ENCODE data around the gene OBSL1.

OBSL1 gene

DNA sequence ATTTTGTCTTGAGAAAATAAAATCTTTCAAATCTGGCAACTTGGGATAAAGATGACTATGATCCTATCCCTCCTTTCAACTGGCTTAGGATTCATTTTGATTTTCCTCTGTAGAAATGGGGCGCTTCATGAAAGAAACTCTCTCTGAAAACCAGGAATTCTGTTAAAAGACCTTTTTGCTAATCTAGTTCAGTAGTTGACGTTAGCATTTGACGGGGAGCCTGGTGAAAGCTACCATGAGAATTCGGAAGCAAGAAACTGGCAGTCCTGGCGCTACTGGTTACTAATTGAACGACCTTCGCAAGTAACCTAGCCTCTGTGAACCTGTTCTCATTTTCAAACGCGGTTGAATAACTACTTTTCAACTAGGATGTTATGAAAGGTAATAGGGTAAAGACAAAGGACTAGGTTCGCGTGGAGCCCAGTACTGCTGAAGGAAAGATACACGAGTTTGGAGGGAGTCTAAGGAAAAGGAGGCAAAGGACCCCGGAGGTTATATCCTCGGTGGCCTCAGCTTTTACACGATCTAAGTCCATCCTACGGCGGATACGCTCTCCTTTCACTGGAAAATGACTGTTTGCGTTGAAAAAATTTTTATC, 25.7 kb upstream of the OBSL1 start:
- no peak for DNase-seq (ENCODE audit: low read depth in 3 of 3)

DNA sequence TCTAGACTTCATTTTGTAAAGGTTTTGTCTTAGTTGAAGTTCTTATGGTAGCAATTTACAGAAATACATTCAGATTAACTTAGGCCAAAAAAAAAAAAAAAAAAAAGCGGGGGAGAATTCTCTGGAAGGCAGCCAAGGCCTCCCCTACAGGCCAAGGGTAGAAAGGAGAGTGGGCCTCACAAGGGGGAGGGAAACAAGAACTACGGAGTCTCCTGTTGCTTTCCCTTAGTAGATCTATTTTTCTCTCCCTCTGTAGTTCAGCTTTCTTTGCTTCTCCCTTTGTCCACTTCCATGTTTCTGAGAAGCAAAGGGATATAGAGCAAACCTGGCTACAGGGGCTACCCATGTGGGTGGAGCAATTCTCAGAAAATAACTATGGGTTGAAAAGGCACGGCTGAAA, 23.9 kb upstream of the OBSL1 start:
- DNase-seq (ENCODE audit: low read depth in 3 of 3) = no peak

DNA sequence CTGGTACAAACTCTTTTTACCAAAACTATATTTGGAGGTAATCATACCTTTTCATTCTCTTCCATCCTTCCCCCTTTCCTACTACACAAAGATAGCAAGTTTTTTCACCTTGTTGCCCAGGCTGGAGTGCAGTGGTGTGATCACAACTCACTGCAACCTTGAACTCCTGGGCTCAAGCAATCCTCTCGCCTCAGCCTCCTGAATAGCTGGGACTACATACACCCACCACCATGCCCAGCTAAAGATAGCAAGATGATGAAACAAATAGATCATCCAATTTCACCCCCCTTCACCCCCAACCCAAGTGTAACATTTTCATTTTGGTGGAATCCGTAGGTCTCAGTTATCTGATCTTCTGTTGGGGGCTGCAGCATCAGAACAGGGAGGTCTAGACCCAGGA, 21.8 kb upstream of the OBSL1 start:
- DNase-seq (ENCODE audit: low read depth in 3 of 3) = no peak

DNA sequence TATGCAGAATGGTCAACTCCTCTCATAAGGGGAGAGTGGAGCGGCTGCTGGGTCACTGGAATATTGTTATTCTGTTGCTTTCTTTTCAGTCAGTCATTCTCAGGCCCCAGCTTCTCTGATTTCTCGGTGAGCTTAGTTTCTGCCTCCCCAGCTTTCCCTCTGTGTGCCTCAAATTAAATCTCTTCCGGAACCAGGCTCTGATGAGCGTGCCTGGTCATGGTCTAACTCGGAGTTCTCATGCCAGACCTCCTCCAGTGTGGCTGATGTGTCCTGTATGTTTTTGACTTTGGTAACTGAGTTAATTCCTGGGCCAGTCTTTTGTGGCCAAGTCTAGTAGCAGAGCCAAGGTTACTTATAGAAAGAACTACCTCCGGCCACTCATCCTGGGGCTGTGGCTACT, 21.4 kb upstream of the OBSL1 start:
- DNase-seq (ENCODE audit: low read depth in 3 of 3) = no peak

DNA sequence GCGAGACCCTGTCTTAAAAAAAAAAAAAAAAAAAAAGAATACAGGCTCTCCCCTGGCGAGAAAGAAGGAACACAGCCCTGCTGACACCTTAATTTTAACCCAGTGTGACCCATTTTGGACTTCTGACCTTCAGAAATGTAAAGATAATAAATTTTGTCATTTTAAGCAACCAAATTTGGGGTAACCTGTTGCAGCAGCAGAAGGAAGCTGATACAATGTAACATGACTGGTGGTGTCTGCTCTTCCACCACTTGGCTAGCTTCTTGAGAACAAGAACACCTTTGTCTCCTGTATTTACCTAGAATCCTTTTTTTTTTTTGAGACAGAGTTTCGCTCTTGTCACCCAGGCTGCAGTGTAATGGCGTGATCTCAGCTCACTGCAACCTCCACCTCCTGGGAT, 19.8 kb upstream of the OBSL1 start:
- no peak for DNase-seq (ENCODE audit: low read depth in 3 of 3)

DNA sequence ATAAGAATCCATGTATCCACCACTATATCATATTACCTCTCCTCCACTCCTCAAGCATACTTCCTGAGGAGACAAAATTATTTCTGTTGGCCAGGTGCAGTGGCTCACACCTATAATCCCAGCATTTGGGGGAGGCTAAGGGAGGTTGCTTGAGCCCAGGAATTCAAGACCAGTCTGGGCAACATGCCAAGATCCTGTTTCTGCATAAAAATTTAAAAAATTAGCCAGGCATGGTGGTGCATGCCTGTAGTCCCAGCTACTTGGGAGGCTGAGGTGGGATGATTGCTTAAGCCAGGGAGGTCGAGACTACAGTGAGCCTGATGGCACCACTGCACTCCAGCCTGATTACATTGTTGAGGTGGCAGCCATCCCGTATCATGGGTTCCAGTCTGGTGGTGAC, 10.0 kb upstream of the OBSL1 start:
- DNase-seq (ENCODE audit: low read depth in 3 of 3) = no peak

DNA sequence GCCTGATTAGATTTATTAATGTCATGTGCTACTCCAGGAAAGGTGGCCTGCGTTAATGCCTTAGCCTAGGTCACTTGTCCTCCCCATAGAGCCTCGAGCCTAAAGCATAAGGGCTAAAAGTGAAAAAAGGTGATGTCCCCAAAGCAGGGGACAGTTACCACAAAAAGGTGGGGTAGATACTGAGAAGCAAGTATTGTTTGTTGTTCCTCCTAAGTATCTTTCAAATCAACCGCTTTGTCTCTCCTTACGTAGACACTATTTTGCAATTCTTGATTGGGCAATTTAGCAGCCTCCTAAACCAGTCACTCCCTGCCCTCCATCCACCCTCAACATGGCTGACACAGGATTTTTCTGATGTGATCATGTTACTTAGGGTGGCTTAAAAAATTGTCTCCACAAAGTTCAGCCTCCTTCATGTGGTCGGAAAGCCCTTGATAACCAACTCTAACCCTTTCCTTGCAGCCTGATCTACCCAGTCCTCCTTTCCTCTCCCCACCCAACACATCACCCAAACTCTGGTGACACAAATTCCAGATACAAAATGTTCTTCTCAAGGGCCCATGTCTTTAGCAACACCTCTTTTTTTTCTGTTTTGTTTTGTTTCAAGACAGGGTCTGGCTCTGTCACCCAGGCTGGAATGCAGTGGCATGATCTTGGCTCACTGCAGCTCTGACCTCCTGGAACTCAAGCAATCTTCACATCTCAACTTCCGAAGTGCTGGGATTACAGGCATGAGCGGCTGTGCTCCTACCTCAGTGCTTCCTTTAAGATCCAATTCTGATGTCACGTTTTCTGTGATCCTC, 7.7 kb upstream of the OBSL1 start:
- DNase-seq (ENCODE audit: low read depth in 3 of 3) = no peak

DNA sequence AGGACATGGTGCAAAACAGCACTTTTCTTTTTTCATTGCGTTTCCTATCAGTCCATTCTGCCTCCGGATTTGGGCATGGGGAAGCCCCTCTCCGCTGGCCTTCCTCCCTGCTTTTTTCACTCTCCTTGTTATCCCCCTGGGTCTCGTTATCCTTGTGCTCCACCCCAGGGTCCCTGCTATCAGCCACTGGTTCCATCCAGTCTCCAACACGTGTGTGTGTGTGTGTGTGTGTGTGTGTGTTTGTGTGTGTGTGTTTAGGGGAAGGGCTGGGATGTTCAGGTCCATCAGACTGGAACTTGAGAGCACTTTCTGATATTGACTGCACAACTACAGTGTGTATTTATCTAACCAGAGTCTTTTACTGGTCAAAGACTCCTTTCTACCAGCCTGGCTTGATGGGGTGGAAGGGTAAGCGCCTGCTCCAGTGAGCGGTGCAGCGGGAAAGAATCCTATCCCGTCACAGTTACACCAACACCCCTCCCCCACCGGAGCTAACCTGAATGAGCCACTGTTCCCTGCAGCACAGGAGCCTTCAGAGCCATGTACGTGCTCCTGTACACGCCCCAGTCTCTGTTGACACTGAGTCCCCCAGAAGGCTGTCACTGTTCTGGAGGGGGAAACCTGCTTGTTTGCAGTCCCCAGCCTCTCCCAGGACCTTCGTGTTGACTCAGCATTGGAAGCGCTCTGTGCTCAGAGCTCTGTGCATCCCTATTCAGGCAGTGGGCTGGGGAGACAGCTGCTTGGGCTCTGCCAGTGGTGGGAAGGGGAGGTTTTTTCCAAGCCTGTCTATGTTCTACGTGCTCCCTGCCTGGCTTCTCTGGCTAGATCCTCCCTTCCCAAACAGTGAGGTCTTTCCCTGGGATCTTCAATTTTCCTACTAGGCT, 5.4 kb upstream of the OBSL1 start:
- no peak for DNase-seq (ENCODE audit: low read depth in 3 of 3)

DNA sequence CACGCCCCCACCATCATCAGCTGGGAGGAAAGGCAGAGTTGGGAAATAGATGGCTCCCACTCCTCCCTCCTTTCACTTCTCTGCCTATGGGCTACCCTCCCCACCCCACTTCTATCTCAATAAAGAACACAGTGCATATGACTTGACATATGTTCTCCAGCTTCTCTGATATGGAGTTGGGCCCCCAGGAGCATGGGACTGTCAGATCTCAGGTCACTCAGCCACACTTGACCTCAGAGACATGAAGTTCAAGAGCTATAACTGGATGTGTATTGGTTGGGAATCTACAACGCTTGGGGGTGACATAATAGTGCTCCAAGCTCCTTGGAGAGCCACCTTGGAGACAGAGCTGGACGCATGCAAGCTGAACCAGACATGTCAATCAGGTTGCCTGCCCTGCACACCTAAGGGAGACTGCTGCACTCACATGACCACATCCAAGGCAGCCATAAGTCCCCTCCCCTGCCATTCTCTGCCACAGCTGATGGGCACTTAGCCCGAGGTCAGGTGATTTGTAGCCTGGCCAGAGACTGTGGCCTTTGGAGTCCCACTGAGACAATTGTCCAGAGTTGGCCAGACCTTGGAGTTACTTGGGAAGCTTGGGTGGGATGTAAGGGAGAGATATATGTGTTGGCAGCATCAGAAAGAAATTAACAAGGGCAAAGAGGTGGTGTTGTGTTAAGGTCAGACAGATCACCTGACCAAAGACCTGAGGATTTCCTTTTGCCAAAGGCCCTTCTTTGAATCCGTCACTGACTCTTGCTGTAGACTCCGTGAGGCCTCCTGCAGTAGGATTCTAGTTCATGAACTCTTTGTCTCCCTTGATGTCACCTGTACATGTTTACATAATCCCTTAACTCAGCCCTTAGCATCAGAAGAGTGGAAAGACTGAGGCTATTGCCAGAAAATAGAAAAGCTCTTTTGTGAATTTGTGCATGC, 4.5 kb upstream of the OBSL1 start:
- no peak for DNase-seq (ENCODE audit: low read depth in 3 of 3)

DNA sequence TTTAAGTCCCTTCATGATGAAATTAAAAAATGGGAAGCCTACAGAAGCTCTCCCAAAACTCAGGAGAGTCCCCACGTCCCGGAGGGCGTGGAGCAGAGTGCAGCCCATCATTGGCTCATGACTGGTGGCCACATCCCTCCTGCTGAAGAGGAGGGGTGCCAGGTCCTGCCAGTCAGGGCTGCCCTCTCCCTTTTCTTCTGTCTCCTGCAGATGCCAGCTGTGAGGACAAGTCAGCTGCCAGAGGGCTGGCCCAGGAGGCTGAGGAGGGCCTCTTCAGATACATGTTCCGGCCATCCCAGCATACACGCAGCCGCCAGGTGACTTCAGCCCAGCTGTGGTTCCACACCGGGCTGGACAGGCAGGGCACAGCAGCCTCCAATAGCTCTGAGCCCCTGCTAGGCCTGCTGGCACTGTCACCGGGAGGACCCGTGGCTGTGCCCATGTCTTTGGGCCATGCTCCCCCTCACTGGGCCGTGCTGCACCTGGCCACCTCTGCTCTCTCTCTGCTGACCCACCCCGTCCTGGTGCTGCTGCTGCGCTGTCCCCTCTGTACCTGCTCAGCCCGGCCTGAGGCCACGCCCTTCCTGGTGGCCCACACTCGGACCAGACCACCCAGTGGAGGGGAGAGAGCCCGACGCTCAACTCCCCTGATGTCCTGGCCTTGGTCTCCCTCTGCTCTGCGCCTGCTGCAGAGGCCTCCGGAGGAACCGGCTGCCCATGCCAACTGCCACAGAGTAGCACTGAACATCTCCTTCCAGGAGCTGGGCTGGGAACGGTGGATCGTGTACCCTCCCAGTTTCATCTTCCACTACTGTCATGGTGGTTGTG, 3.4 kb upstream of the OBSL1 start:
- DNase-seq (ENCODE audit: low read depth in 3 of 3) = no peak

DNA sequence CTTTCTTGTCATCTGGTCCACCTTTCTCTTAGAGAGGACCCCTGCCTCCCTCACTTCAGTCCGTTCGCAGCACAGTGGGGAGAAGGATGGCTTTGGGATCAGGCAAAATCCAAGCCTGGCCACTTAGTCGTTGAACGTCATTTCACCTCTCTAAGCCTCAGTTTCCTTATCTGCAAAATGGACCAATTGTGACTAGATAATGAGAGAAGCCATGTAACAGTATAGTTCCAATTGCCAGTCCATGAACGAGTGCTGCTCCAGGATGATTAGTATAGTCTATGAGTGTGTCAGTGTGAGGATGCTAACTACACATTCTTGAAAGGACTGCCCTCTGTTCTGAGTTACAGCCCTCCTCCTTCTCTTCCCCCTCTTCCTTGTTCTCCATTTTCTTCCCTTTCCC, 1.8 kb upstream of the OBSL1 start:
- no peak for DNase-seq (ENCODE audit: low read depth in 3 of 3)

DNA sequence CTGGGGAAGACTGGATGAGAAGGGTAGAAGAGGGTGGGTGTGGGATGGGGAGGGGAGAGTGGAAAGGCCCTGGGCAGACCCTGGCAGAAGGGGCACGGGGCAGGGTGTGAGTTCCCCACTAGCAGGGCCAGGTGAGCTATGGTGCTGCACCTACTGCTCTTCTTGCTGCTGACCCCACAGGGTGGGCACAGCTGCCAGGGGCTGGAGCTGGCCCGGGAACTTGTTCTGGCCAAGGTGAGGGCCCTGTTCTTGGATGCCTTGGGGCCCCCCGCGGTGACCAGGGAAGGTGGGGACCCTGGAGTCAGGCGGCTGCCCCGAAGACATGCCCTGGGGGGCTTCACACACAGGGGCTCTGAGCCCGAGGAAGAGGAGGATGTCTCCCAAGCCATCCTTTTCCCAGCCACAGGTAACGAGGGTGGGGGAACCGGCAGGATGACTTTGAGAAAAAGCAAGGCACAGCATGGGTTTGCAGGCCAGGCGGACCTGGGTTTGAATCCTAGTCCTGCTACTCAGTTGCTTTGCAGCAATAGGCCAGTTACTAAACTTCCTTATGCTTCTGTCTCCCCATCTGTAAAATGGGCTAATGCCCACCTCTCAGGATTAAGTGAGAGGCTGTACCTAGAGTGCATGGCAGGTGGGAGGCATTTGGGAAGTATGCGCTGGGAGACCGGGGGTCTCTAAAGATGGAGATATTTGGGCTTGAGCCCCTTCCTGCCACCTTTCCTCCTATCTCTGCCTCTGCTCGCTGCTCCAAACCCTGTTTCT, 1.1 kb upstream of the OBSL1 start, which contains the start of gene INHA:
Gene INHA (plus strand): TSS at position 74 of the 765 bp plus-strand sequence. CDS start 65 bp downstream, at position 139.
- no peak for DNase-seq (ENCODE audit: low read depth in 3 of 3)

DNA sequence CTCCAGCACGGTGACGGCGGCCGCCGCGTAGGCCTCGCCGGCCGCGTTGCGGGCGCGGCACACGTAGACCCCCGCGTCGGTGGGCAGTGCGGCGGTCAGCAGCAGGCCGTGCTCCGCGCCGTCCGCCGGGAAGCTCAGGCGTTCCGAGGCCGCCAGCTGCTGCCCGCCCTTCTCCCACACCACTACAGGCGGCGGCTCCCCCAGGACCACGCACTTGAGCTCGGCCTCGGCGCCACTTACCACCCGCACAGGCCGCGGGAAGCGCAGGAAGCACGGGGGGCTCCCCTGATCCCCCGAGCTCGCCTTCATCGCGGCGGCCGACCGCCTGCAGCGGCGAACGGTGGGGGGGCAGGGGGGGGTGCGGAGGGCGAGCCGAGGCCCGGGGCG, 422 bp downstream of the OBSL1 start:
- no peak for DNase-seq (ENCODE audit: low read depth in 3 of 3)

DNA sequence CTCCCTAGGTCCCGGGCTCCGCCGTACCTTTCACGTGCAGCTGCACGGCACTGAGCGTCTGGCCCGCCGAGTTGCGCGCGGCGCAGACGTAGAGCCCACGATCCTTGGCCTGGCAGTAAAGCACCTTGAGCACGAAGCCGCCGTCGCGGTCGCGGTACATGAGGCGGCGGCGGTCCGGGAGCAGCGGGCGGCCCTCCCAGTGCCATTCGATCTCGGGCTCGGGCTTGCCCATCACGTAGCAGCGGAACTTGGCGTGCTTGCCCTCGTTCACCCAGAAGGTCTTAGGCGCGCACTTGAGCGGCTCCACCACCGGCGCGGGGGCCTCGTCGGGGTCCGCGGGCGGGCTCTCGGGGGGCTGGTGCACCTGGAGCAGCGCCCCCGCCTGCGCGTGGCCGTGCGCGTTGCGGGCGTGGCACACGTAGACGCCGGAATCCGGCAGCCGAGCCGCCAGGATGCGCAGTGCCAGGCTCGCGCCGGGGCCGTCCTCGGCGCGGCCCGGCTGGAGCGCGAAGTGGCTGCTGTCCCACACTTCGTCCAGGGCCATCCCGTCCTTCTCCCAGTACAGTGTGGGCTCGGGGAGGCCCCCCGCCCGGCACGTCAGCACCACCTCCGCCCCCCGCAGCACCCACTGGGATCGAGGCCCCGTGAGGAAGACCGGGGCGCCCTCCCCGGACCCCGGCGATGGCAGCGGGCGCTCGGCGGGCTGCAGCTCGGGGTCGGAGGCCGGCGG, 980 bp downstream of the OBSL1 start:
- DNase-seq (ENCODE audit: low read depth in 3 of 3) = no peak

DNA sequence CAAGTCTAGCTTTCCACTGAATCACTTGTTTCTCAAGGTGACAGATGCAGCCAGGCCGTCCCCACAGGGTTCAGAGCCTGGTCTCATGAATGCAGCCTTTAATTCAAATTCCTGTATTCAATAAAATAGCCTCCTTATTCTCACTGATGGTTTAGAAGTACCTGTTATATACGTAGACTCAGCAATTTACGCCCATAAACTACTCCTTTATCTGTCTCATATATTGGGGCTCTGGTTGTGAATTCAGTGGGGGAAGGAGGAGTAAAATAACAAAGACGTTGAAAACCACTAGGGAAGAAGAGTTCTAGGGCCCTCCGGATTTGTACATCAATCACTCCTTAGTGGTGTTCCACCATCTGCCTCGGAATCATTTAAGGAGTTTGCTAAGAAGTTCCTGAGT, 1.7 kb downstream of the OBSL1 start:
- DNase-seq (ENCODE audit: low read depth in 3 of 3) = no peak

DNA sequence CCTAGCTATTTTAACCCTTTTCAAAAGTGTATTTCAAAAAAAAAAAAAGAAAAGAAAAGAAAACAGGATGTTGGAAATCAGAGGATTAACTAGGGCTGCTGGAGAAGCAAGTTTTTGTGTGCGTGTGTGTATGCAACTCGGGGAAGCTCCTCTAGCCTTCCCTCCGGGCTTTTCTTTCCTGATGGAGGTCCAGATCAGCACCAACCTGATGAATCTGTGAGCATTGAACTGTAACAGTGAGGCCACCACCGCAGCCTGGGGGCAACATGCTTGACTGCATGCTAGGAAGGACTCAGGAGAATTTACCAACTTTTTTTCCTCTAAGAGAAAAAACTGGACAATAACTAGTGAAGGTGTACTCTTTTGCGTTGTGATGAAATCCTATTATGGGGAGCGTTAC, 2.3 kb downstream of the OBSL1 start:
- DNase-seq (ENCODE audit: low read depth in 3 of 3) = no peak

DNA sequence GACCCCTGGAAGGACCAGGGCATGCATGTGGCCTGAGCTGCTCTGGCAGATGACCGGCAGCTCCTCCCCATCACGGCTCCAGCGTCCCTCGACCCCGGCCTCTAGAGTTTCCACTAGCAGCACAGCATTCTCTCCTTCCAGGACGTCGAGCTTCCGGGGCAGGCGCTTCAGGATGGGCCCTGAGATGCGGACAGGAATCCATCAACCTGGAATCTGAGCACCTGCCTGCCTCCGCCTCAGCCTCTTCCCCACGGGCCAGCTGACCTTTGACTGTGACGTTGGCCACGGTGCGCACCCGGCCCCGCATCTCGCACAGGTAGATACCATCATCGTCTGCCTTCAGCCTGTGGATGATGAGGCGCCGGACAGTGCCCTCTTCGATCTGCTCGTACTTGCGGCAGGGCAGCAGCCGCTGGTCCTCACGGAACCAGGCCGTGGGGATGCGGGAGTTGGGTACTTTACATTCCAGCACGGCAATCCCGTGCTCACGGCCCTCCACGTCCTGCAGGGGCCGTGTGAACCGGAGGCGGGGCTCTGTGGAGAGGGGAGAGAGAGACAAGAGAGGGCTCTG, 3.5 kb downstream of the OBSL1 start:
- DNase-seq (ENCODE audit: low read depth in 3 of 3) = no peak

DNA sequence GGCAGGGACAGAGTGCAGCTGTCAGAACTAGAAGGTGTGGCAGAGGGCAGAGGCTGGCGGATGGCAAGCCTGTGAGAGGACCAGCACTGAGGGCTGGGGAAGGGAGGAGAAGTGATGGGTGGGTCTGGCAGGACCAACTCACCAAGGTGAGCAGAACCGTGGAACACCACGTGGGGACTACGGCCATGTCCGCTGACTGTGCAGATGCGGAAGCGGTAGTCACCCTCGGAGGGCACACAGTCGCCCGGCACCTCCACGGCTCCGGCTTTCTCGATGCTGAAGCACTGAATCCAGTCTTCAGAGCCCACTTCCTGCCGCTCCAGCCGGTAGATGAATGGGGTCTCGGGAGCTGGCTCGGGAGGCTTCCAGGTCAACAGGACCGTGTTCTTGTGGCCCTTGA, 4.2 kb downstream of the OBSL1 start:
- no peak for DNase-seq (ENCODE audit: low read depth in 3 of 3)

DNA sequence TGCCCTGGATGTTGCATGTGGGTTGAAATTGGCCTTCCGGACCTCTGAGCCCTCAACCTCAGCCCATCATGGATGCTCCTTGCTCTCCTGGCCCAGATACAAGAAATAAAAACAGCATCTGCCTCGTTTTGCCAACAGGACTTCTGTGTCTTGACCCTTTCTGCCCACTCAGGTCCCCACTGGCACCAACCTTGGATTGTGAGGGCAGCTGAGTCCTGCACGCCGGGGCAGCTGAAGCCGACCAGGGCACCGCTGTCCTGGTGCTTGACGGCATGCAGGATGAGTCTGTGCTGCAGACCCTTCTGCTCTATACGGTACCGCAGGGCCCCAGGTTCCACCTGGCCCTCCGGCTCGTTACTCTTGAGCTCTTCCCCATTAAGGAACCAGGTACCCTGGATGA, 4.7 kb downstream of the OBSL1 start:
- DNase-seq (ENCODE audit: low read depth in 3 of 3) = no peak

Data from stimulated activated CD4-positive, alpha-beta T cell treated with anti-CD3 and anti-CD28 coated beads, TNF-alpha, amount 100 ng/mL, for 4 hours (primary cell).